ENCODE data around the gene FDXR.

The FDXR gene

DNA sequence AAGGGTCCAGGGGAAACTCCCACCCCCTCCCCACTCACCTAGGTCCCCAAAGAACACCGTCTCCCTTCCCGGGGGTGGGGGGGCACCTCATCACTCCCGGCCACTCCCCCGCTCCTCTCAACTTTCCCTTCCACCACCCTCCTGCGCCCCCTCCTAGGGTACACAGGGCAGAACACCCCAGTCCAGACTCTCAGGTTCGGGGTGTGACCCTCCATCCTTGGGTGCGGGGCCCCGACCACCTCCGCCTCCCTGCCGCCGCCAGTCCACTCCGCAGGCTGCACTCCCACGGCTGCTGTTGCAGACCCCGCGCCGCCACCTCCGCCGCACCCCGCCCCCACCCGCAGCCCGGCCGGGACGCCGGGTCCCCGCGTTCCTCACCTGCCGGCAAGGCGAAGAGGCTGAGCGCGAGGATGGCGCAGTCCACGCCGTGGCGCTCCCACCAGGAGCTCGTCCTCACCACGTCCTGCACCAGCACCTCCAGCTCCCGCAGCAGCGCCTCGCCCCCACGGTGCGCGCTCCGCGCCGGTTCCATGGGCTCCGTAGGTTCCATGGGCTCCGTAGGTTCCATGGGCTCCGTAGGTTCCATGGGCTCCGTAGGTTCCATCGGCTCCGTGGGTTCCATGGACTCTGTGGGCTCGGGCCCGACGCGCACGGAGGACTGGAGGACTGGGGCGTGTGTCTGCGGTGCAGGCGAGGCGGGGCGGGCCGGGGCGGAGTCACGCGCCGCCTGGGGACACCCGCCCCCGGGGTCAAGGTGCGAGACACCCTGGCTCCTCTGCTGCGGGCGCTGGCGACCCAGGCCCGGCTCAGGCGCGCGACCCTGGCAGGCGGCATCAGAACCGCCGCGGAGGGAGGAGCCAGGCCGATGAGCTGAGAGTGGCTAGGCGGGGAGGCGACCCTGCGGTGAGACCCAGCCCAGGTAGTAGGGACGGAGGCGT lies 20.4 kb upstream of the FDXR start, which contains the start of gene FADS6:
Gene FADS6, minus strand, starts transcription at position 660 of the 938 bp plus-strand sequence. Its CDS starts 38 bp downstream, at position 622.
- no peaks in the 10 kb centered on the region for H3K4me1 ChIP-seq (ENCODE audit: control insufficient read depth in 1 of 2, insufficient read depth in 1 of 2, low read depth in 1 of 2, low read length in 1 of 2)
- H3K9me3 ChIP-seq: no peaks in the 10 kb centered on the region
- TF ChIP-seq, protein P1, sequence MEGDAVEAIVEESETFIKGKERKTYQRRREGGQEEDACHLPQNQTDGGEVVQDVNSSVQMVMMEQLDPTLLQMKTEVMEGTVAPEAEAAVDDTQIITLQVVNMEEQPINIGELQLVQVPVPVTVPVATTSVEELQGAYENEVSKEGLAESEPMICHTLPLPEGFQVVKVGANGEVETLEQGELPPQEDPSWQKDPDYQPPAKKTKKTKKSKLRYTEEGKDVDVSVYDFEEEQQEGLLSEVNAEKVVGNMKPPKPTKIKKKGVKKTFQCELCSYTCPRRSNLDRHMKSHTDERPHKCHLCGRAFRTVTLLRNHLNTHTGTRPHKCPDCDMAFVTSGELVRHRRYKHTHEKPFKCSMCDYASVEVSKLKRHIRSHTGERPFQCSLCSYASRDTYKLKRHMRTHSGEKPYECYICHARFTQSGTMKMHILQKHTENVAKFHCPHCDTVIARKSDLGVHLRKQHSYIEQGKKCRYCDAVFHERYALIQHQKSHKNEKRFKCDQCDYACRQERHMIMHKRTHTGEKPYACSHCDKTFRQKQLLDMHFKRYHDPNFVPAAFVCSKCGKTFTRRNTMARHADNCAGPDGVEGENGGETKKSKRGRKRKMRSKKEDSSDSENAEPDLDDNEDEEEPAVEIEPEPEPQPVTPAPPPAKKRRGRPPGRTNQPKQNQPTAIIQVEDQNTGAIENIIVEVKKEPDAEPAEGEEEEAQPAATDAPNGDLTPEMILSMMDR (IDR thresholded peaks at IDR 0.05): no peak
- H3K27ac ChIP-seq: no peak within 1 kb of the TSS
- H3K4me3 ChIP-seq (ENCODE audit: low read depth in 1 of 2, low read length in 1 of 2): no peak within 1 kb of the TSS
- no peaks in the 10 kb centered on the region for H3K36me3 ChIP-seq
- peaks cover 91% of the 10 kb centered on the region for H3K27me3 ChIP-seq

DNA sequence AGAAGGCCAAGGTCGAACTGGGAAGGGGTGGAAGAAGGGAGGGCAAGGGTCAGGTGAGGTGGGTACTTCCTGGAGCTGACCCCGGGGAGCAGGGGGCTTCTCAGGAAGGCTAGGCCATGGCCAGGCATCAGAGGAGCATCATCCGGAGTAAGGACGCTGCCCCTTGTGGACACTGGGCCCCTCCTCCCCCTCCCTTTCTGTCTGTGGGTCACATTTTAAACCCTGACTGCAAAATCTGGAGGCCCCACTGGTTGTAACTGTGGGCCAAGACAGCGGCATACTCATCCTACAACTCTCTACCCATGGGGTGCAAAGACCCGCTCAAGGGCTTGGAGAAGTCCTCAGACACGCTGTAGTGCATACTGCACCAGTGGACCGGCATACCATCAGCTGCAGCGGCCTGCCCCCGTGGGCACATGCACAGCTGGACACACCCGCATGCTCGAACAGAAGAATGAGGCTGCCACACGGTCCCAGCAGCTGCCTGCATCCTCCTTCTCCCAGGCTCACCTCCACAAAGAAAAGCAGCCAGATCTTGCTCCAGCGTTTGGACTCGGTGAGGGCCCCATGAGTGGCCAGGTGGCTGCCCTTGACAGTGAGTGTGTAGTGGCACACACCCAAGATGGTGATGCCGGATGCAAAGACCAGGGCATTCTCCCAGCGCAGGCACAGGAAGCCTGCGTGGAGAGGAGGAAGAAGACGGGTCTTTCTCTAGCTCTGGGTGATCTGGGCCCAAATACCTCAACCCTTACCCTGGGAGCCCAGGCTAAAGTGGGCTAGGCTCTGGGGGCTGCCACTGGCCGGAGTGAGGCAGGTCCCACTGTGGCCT lies 19.4 kb upstream of the FDXR start:
- Histone ChIP-seq H3K27ac (no peak overlapping the region), H3K4me3 (ENCODE audit: low read depth in 1 of 2, low read length in 1 of 2) (no peak overlapping the region), H3K4me1 (ENCODE audit: control insufficient read depth in 1 of 2, insufficient read depth in 1 of 2, low read depth in 1 of 2, low read length in 1 of 2) (no peaks in the 10 kb centered on the region), H3K9me3 (no peaks in the 10 kb centered on the region), H3K36me3 (no peaks in the 10 kb centered on the region), H3K27me3 (peaks cover 81% of the 10 kb centered on the region)
- TF ChIP-seq, protein P1 (IDR thresholded peaks at IDR 0.05): no peak

- Histone ChIP-seq H3K4me3 (ENCODE audit: low read depth in 1 of 2, low read length in 1 of 2) (no peak overlapping the region), H3K4me1 (ENCODE audit: control insufficient read depth in 1 of 2, insufficient read depth in 1 of 2, low read depth in 1 of 2, low read length in 1 of 2) (no peaks in the 10 kb centered on the region), H3K27ac (no peak overlapping the region), H3K9me3 (no peaks in the 10 kb centered on the region), H3K36me3 (no peaks in the 10 kb centered on the region), H3K27me3 (peaks cover 69% of the 10 kb centered on the region)
- TF ChIP-seq, protein P1 (IDR thresholded peaks at IDR 0.05): no peak
Measured at GRCh38 chr17:74890554-74890953, 17.8 kb upstream of the FDXR start.

- peaks cover 50% of the 10 kb centered on the region for H3K27me3 ChIP-seq
- H3K9me3 ChIP-seq: no peaks in the 10 kb centered on the region
- H3K4me1 ChIP-seq (ENCODE audit: control insufficient read depth in 1 of 2, insufficient read depth in 1 of 2, low read depth in 1 of 2, low read length in 1 of 2): peaks cover 2 to 5% of the 10 kb centered on the region in 2 experiments
- no peaks in the 10 kb centered on the region for H3K36me3 ChIP-seq
- H3K4me3 ChIP-seq (ENCODE audit: low read depth in 1 of 2, low read length in 1 of 2): no peak overlapping the region
- TF ChIP-seq, protein P1 (IDR thresholded peaks at IDR 0.05): no peak
- no peak overlapping the region for H3K27ac ChIP-seq
Measured at GRCh38 chr17:74888469-74888868, 15.7 kb upstream of the FDXR start.

DNA sequence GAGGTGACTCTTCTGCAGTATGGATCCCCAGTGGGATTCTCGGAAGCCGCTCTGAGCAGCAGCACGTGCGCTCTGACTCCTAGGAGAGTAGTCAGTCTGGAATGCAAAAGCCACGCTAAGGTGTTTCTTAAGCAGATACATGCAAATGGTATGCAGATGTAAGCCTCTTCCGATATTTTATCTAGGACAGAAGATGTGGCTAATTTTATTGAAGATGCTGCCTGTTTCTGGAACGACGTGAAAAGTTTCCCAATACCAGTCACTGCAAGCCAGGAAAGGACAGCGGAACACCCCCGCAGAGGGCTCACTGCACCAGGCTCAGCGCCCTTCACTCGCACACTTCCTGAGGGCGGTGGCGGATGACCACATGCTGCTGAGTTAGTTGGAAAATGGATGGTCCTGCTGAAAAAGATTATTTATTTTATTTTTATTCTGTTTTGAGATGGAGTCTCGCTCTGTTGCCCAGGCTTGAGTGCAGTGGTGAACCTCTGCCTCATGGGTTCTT lies 10.5 kb upstream of the FDXR start:
- no peaks in the 10 kb centered on the region for H3K36me3 ChIP-seq
- H3K4me3 ChIP-seq (ENCODE audit: low read depth in 1 of 2, low read length in 1 of 2): no peak overlapping the region
- no peak overlapping the region for H3K27ac ChIP-seq
- H3K27me3 ChIP-seq: peaks cover 7% of the 10 kb centered on the region
- TF ChIP-seq, protein P1 (IDR thresholded peaks at IDR 0.05): no peak
- H3K4me1 ChIP-seq (ENCODE audit: control insufficient read depth in 1 of 2, insufficient read depth in 1 of 2, low read depth in 1 of 2, low read length in 1 of 2): peaks cover 12 to 14% of the 10 kb centered on the region in 2 experiments
- H3K9me3 ChIP-seq: no peaks in the 10 kb centered on the region
